HG03571 (cell line): Measurements from ENCODE around the gene ZNF423.

Source experiments
- ATAC-seq: cut with Tn5 transposase; IDR thresholded peaks from one replicate; pipeline ENCODE4 v1.9.1; 2021; ENCODE audit not compliant: unreplicated experiment

ZNF423 gene

GRCh38 chr16:49650603-49651002 lies 205.3 kb downstream of the ZNF423 start:
- ATAC-seq: no peak

- ATAC-seq: no peak
Measured at GRCh38 chr16:49649013-49649765, 206.7 kb downstream of the ZNF423 start.

GRCh38 chr16:49647673-49648072 lies 208.2 kb downstream of the ZNF423 start:
- no peak for ATAC-seq

GRCh38 chr16:49645263-49645662 lies 210.6 kb downstream of the ZNF423 start:
- no peak for ATAC-seq

- ATAC-seq: no peak
Measured at GRCh38 chr16:49644145-49644463, 211.8 kb downstream of the ZNF423 start.

GRCh38 chr16:49643429-49644144 lies 212.3 kb downstream of the ZNF423 start:
- ATAC-seq: no peak

GRCh38 chr16:49641250-49641649 lies 214.7 kb downstream of the ZNF423 start:
- ATAC-seq: no peak

GRCh38 chr16:49640581-49640980 lies 215.3 kb downstream of the ZNF423 start:
- ATAC-seq: no peak

GRCh38 chr16:49639739-49640431 lies 216.0 kb downstream of the ZNF423 start:
- no peak for ATAC-seq

GRCh38 chr16:49638673-49639610 lies 217.0 kb downstream of the ZNF423 start:
- no peak for ATAC-seq

- ATAC-seq: no peak
Measured at GRCh38 chr16:49637933-49638672, 217.8 kb downstream of the ZNF423 start.

GRCh38 chr16:49637511-49637910 lies 218.4 kb downstream of the ZNF423 start:
- ATAC-seq: no peak

- no peak for ATAC-seq
Measured at GRCh38 chr16:49636608-49637007, 219.3 kb downstream of the ZNF423 start.

GRCh38 chr16:49635591-49636581 lies 220.0 kb downstream of the ZNF423 start:
- ATAC-seq: no peak

GRCh38 chr16:49635009-49635350 lies 220.9 kb downstream of the ZNF423 start:
- ATAC-seq: no peak

- ATAC-seq: no peak
Measured at GRCh38 chr16:49634235-49635008, 221.5 kb downstream of the ZNF423 start.

- no peak for ATAC-seq
Measured at GRCh38 chr16:49632795-49633184, 223.1 kb downstream of the ZNF423 start.

- ATAC-seq: no peak
Measured at GRCh38 chr16:49632086-49632794, 223.7 kb downstream of the ZNF423 start.
